H1 (cell line): ENCODE results near the gene RDH5. TPM values are rescaled to one million over a fixed set of nuclear protein-coding genes. Genes with fewer than 3 reads are reported as not detected.
A peak's percentile ranks its signal among the peaks of the same experiment; 100 is the strongest.

Experiments
- CTCF ChIA-PET: fragments of 300-600 bp; sonication (Branson Sonifier 250); formaldehyde crosslinking; loops from one replicate; lab custom pipeline; 2021; ENCODE audit not compliant: partially characterized antibody; lab: Charles Lee
- POLR2A ChIA-PET: fragments of 300-600 bp; sonication (Branson Sonifier 250); formaldehyde crosslinking; loops from one replicate; lab custom pipeline; 2021; ENCODE audit warnings: inconsistent platforms; ENCODE audit not compliant: partially characterized antibody; lab: Charles Lee
- DNase-seq, 2 experiments: peaks; one replicate each; pipeline versions ENCODE4 v3.0.0 to v3.0.0-alpha.2; 2010 to 2022; ENCODE audit warnings: low spot score in 2 of 2, low read depth in 1 of 2, mixed read lengths in 1 of 2
- FAIRE-seq: peaks from 2 replicates; lab custom pipeline; 2011; peaks lifted over from hg19 to GRCh38; lab: Jason Lieb, UNC
- H2AFZ ChIP-seq: 2 replicates; pipeline ENCODE4 v1.8.1; 2012; ENCODE audit warnings: low read length, inconsistent platforms
- H2AK5ac ChIP-seq: 2 replicates; pipeline ENCODE4 v1.6.1; 2013; ENCODE audit warnings: low read depth, low read length
- H2BK120ac ChIP-seq: replicated peaks from 2 replicates; pipeline ENCODE3; 2013; ENCODE audit warnings: low read depth, low read length, inconsistent platforms
- H2BK12ac ChIP-seq: 2 replicates; pipeline ENCODE4 v1.6.1; 2013; ENCODE audit warnings: low read depth, low read length
- H2BK15ac ChIP-seq: 2 replicates; pipeline ENCODE4 v1.6.1; 2013; ENCODE audit warnings: low read length
- H2BK20ac ChIP-seq: 2 replicates; pipeline ENCODE4 v1.6.1; 2013; ENCODE audit warnings: low read length
- H2BK5ac ChIP-seq: 2 replicates; pipeline ENCODE4 v1.6.1; 2013; ENCODE audit warnings: low read depth, low read length
- H3K14ac ChIP-seq: 2 replicates; pipeline ENCODE4 v1.6.1; 2013; ENCODE audit warnings: inconsistent platforms; ENCODE audit not compliant: insufficient read length
- H3K18ac ChIP-seq: 2 replicates; pipeline ENCODE4 v1.6.1; 2013; ENCODE audit warnings: low read length; ENCODE audit errors: extremely low read depth
- H3K23ac ChIP-seq: 2 replicates; pipeline ENCODE4 v1.6.1; 2013; ENCODE audit warnings: inconsistent platforms; ENCODE audit not compliant: insufficient read length
- H3K23me2 ChIP-seq: 2 replicates; pipeline ENCODE4 v1.6.1; 2013; ENCODE audit warnings: low read depth, low read length
- H3K27ac ChIP-seq: 2 replicates; pipeline ENCODE4 v1.6.1; 2011; ENCODE audit warnings: low read depth, low read length, inconsistent platforms
- H3K27me3 ChIP-seq, 4 experiments: replicated peaks in 1 of 4; 1 replicate in 1 of 4; 2 replicates in 3 of 4; pipeline versions ENCODE4 v1.6.1 to v1.8.1; 2011 to 2013; ENCODE audit warnings: low read length in 3 of 4, mild to moderate bottlenecking in 3 of 4, inconsistent platforms in 2 of 4, mixed read lengths in 2 of 4, moderate library complexity in 1 of 4; ENCODE audit not compliant: control insufficient read depth in 3 of 4, insufficient read depth in 3 of 4; ENCODE audit errors: extremely low read depth in 1 of 4
- H3K36me3 ChIP-seq, 4 experiments: 2 replicates each; pipeline versions ENCODE4 v1.6.1 to v1.8.1; 2011 to 2013; ENCODE audit warnings: mild to moderate bottlenecking in 4 of 4, low read length in 3 of 4, moderate library complexity in 2 of 4, control low read depth in 1 of 4, inconsistent platforms in 1 of 4; ENCODE audit not compliant: insufficient read depth in 4 of 4, control insufficient read depth in 2 of 4
- H3K4ac ChIP-seq: replicated peaks from 2 replicates; pipeline ENCODE3; 2013; ENCODE audit warnings: low read length, low read depth, mixed read lengths, inconsistent platforms; ENCODE audit not compliant: insufficient read length
- H3K4me1 ChIP-seq, 4 experiments: replicated peaks in 1 of 4; 1 replicate in 1 of 4; 2 replicates in 3 of 4; pipeline versions ENCODE4 v1.6.1 to v1.8.1; 2011 to 2013; ENCODE audit warnings: low read length in 3 of 4, inconsistent platforms in 2 of 4, mixed read lengths in 1 of 4; ENCODE audit not compliant: insufficient read depth in 4 of 4, control insufficient read depth in 3 of 4
- H3K4me2 ChIP-seq, 2 experiments: 2 replicates each; pipeline versions ENCODE4 v1.6.1 to v1.8.1; 2011 to 2013; ENCODE audit warnings: low read depth in 2 of 2, low read length in 2 of 2, control low read depth in 1 of 2, inconsistent platforms in 1 of 2, mild to moderate bottlenecking in 1 of 2; ENCODE audit not compliant: insufficient read depth in 1 of 2
- H3K4me3 ChIP-seq, 4 experiments: fragments of 200-600, 300-600 bp in 1 of 4; sonication (generic), shearing (Covaris generic), sonication (Bioruptor Twin) in 1 of 4; 2 replicates each; pipeline versions ENCODE4 v1.5.1 to v1.8.1; 2011 to 2016; ENCODE audit warnings: low read length in 4 of 4, low read depth in 3 of 4, control low read depth in 2 of 4, inconsistent platforms in 2 of 4, mild to moderate bottlenecking in 2 of 4, mixed read lengths in 1 of 4, moderate library complexity in 1 of 4; ENCODE audit not compliant: insufficient read depth in 2 of 4; ENCODE audit errors: extremely low read depth in 1 of 4
- H3K56ac ChIP-seq: replicated peaks from 2 replicates; pipeline ENCODE3; 2013; ENCODE audit warnings: low read depth, mild to moderate bottlenecking, mixed read lengths, low read length, inconsistent platforms; ENCODE audit not compliant: insufficient read length
- H3K79me1 ChIP-seq: 2 replicates; pipeline ENCODE4 v1.6.1; 2013; ENCODE audit warnings: low read depth, low read length, control low read depth
- H3K79me2 ChIP-seq, 2 experiments: 2 replicates each; pipeline versions ENCODE4 v1.6.1 to v1.8.1; 2012 to 2013; ENCODE audit warnings: low read length in 2 of 2, mild to moderate bottlenecking in 2 of 2, inconsistent platforms in 1 of 2; ENCODE audit not compliant: insufficient read depth in 2 of 2, control insufficient read depth in 1 of 2
- H3K9ac ChIP-seq, 4 experiments: replicated peaks in 1 of 4; 1 replicate in 1 of 4; 2 replicates in 3 of 4; pipeline versions ENCODE4 v1.6.1 to v1.8.1; 2011 to 2013; ENCODE audit warnings: low read depth in 3 of 4, low read length in 3 of 4, control low read depth in 2 of 4, mild to moderate bottlenecking in 2 of 4, moderate library complexity in 2 of 4, inconsistent platforms in 1 of 4; ENCODE audit errors: extremely low read depth in 1 of 4
- H3K9me3 ChIP-seq, 2 experiments: 2 replicates each; pipeline versions ENCODE4 v1.6.1 to v1.8.1; 2012 to 2013; ENCODE audit warnings: mild to moderate bottlenecking in 2 of 2, moderate library complexity in 2 of 2, control low read depth in 1 of 2, inconsistent platforms in 1 of 2, low read depth in 1 of 2, low read length in 1 of 2, mixed read lengths in 1 of 2; ENCODE audit not compliant: insufficient read depth in 2 of 2
- H4K20me1 ChIP-seq, 2 experiments: replicated peaks in 1 of 2; 2 replicates each; pipeline versions ENCODE3 to v1.8.1; 2011 to 2013; ENCODE audit warnings: inconsistent platforms in 2 of 2, low read length in 2 of 2, mild to moderate bottlenecking in 1 of 2; ENCODE audit not compliant: insufficient read depth in 2 of 2, control insufficient read depth in 1 of 2
- H4K5ac ChIP-seq: 2 replicates; pipeline ENCODE4 v1.6.1; 2013; ENCODE audit warnings: low read length, low read depth, mixed read lengths, inconsistent platforms; ENCODE audit not compliant: insufficient read length
- H4K8ac ChIP-seq: 2 replicates; pipeline ENCODE4 v1.8.0; 2013; ENCODE audit warnings: mild to moderate bottlenecking, moderate library complexity, low read length, inconsistent platforms; ENCODE audit not compliant: insufficient read depth; ENCODE audit errors: extremely low read depth
- H4K91ac ChIP-seq: replicated peaks from 2 replicates; pipeline ENCODE3; 2013; ENCODE audit warnings: low read length, mixed read lengths, inconsistent platforms; ENCODE audit not compliant: insufficient read length
- BCL11A ChIP-seq, 2 experiments: IDR thresholded peaks; one replicate each; pipeline ENCODE4 v1.6.1; 2011; ENCODE audit warnings: low read depth in 2 of 2, low read length in 2 of 2, mild to moderate bottlenecking in 2 of 2
- CREB1 ChIP-seq: IDR thresholded peaks from 2 replicates; pipeline ENCODE4 v1.6.1; 2012; ENCODE audit warnings: inconsistent platforms
- JUN ChIP-seq: IDR thresholded peaks from 2 replicates; pipeline ENCODE4 v1.6.1; 2011; ENCODE audit warnings: low read depth, mild to moderate bottlenecking, improper control_type of control experiment, low read length
- KDM5A ChIP-seq: fragments of 200-600 bp; IDR thresholded peaks from 2 replicates; pipeline ENCODE4 v1.7.1; 2012; ENCODE audit warnings: mild to moderate bottlenecking, low read length, inconsistent platforms, mixed read lengths
- POU5F1 ChIP-seq: IDR thresholded peaks from 2 replicates; pipeline ENCODE4 v1.6.1; 2011; ENCODE audit warnings: low read depth, mild to moderate bottlenecking, low read length, moderate library complexity
- SAP30 ChIP-seq: fragments of 300-600 bp; sonication (generic); IDR thresholded peaks from 2 replicates; pipeline ENCODE4 v1.7.1; 2012; ENCODE audit warnings: low read length, moderate library complexity, mild to moderate bottlenecking, inconsistent platforms; ENCODE audit not compliant: insufficient read depth, insufficient replicate concordance
- SP4 ChIP-seq: IDR thresholded peaks from 2 replicates; pipeline ENCODE4 v1.6.1; 2012; ENCODE audit warnings: low read length, inconsistent platforms
- ZNF274 ChIP-seq: IDR thresholded peaks from 2 replicates; pipeline ENCODE4 v1.7.0; 2012; ENCODE audit warnings: low read length, borderline replicate concordance; ENCODE audit errors: extremely low read depth
- WGBS, 2 experiments: shearing (Covaris generic) in 1 of 2; methylation state at CpG; one replicate each; pipeline versions ENCODE4 v1.1.6 to v1.1.7; 2013 to 2015; ENCODE audit warnings: low lambda C conversion rate in 2 of 2, mixed read lengths in 2 of 2, inconsistent platforms in 1 of 2, low coverage in 1 of 2, missing lambda C conversion rate in 1 of 2; ENCODE audit not compliant: insufficient replicate concordance in 2 of 2, insufficient coverage in 1 of 2, insufficient read length in 1 of 2; ENCODE audit errors: extremely low coverage in 1 of 2, missing lambda C conversion rate in 1 of 2; 5-methylcytosine and 5-hydroxymethylcytosine counted together
- polyA plus RNA-seq, 7 experiments: library from polyadenylated mRNA; depleted of rRNA in 3 of 7; stranded (reverse) in 5 of 7; unstranded in 2 of 7; fragments of >200 nt in 5 of 7; fragments of 200-250 nt in 2 of 7; gene quantifications; 1 replicate in 5 of 7; 2 replicates in 1 of 7; 4 replicates in 1 of 7; pipeline versions ENCODE4 v1.2.1 to v1.2.3, GENCODE V29; 2011 to 2013; ENCODE audit warnings: missing spikeins in 2 of 7, mixed read lengths in 2 of 7
- total RNA-seq: library from RNA; stranded (reverse); fragmentation: NEBNext Ultra II Directional; extraction: Animal tissue kit (Norgen Biotek cat#: 25700); gene quantifications from 2 replicates; pipeline ENCODE4 v1.2.1, GENCODE V29; 2021

The RDH5 gene
- total and polyA plus RNA-seq, 2 of the 8 experiments (the other 6 are each of a cell fraction or from before 2014, with no cell fraction given), result 4.2 to 6.0 TPM

GRCh38 chr12:55712700-55713415 lies 7.3 kb upstream of the RDH5 start:
- no peaks in the 10 kb centered on the region for H3K9me3 ChIP-seq
- H3K4me3 ChIP-seq, result no peak overlapping the region
- no peak overlapping the region for H3K4ac ChIP-seq
- H3K18ac ChIP-seq, result no peak overlapping the region
- H2BK20ac ChIP-seq, result no peak overlapping the region
- no peak overlapping the region for H2BK12ac ChIP-seq
- H2AK5ac ChIP-seq, result peak overlapping the region; percentile 47; the same call in 1 of the 2 replicates
- H3K36me3 ChIP-seq, result no peaks in the 10 kb centered on the region
- peaks cover 16% of the 10 kb centered on the region for H3K23me2 ChIP-seq
- H3K4me2 ChIP-seq, result no peak overlapping the region
- ChIA-PET CTCF (interaction anchor here (0.6 to 4.6 kb wide), 8 partner anchors 8 to 97 kb away, joined by 3 to 30 read pairs (median 4); a partner anchor contains a TSS), POLR2A (interaction anchor here (0.7 to 2.0 kb wide), 5 partner anchors 8 to 261 kb away, joined by 3 to 11 read pairs (median 3); partner anchors contain the start of genes CD63, RAB5B and RDH5)
- no peak overlapping the region for H4K8ac ChIP-seq
- no peak for TF ChIP-seq BCL11A (IDR thresholded peaks at IDR 0.05; ENCODE audit: low read depth in 2 of 2, low read length in 2 of 2)
- TF ChIP-seq ZNF274, result no peak
- TF ChIP-seq POU5F1, result no peak
- TF ChIP-seq SAP30, result no peak
- no peak for TF ChIP-seq JUN
- TF ChIP-seq SP4, result no peak
- TF ChIP-seq CREB1, result no peak
- TF ChIP-seq KDM5A, result no peak
- H2BK5ac ChIP-seq, result no peak overlapping the region
- no peak overlapping the region for H3K9ac ChIP-seq
- peaks cover 5% of the 10 kb centered on the region for H3K79me1 ChIP-seq
- peaks cover 0 to 9% of the 10 kb centered on the region in 2 experiments; a peak in 1 of 4 replicates for H3K79me2 ChIP-seq
- no peak overlapping the region for H3K27ac ChIP-seq
- DNase-seq (no peak), FAIRE-seq (no peak)
- H4K91ac ChIP-seq, result no peak overlapping the region
- H3K56ac ChIP-seq, result no peak overlapping the region
- no peaks in the 10 kb centered on the region; a peak in 3 of 7 replicates for H3K27me3 ChIP-seq
- no peak overlapping the region for H4K5ac ChIP-seq
- H3K4me1 ChIP-seq, result peaks cover 6 to 24% (median 13%) of the 10 kb centered on the region in 4 experiments
- H4K20me1 ChIP-seq, result no peaks in the 10 kb centered on the region
- no peak overlapping the region for H3K23ac ChIP-seq
- H2BK120ac ChIP-seq, result no peak overlapping the region
- no peak overlapping the region for H2AFZ ChIP-seq
- WGBS, 2 experiments, result 92% methylated on average over 1 of the region's 1 CpG; no CpG with 5 or more reads in 1 of the 2 experiments
- H2BK15ac ChIP-seq, result 0 out of 2 replicates have a peak overlapping the region, but pooled peaks have one; percentile 12
- H3K14ac ChIP-seq, result no peak overlapping the region
